Urinary bladder (tissue), 4 donors: Measurements from ENCODE around the gene SLBP. TPM values are rescaled to one million over a fixed set of nuclear protein-coding genes. Genes with fewer than 3 reads are reported as not detected.
"Not testable (repeated sequence)": the region's sequence is repeated elsewhere in the genome, so short reads cannot be mapped to it uniquely, and the experiment has no call there.

Experiments used
- DNase-seq: peaks from one replicate; pipeline ENCODE4 v3.0.0-alpha.2; 2015; ENCODE audit errors: extremely low spot score
- H3K27ac ChIP-seq: one replicate; pipeline ENCODE4 v1.5.1; 2013; ENCODE audit warnings: low read depth, mild to moderate bottlenecking, moderate library complexity
- H3K36me3 ChIP-seq: one replicate; pipeline ENCODE4 v1.6.1; 2013; ENCODE audit warnings: mild to moderate bottlenecking, moderate library complexity; ENCODE audit not compliant: insufficient read depth
- H3K4me1 ChIP-seq: one replicate; pipeline ENCODE4 v1.6.1; 2013; ENCODE audit warnings: mild to moderate bottlenecking, moderate library complexity; ENCODE audit not compliant: insufficient read depth
- H3K4me3 ChIP-seq: one replicate; pipeline ENCODE4 v1.5.1; 2013; ENCODE audit warnings: low read depth, low read length
- WGBS: extraction: QIAGEN DNeasy Blood & Tissue Kit; methylation state at CpG from one replicate; pipeline ENCODE4 v1.1.7; 2013; 5-methylcytosine and 5-hydroxymethylcytosine counted together
- polyA plus RNA-seq: library from polyadenylated mRNA; stranded (reverse); fragments of 200-250 nt; gene quantifications from one replicate; pipeline ENCODE4 v1.2.3, GENCODE V29; 2013
- total RNA-seq: library from RNA; depleted of rRNA; stranded (reverse); fragments of >200 nt; gene quantifications from one replicate; pipeline ENCODE4 v1.2.3, GENCODE V29; 2014
- donor health status: healthy with polysubstance abuse.
- donor health status: healthy.

SLBP gene
- total and polyA plus RNA-seq, 2 donors, result 32.3 to 41.0 TPM

DNA sequence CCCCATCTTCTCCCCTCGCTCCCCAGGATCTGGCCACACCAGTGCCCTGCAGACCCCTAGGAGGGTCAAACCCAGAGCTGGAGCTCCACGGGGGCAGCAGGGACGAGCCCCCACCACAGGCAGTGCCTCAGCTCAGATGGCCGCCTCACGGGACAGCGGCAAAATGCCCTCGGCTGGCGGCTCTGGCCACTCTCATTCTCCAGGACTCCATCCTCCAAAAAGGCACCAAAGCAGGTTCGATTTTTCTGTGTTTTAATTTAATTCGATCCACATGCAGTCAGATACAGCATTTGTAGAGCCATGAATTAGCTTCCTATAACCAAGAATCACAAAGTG is 36.3 kb downstream of the SLBP start:
- H3K36me3 ChIP-seq, result no peaks in the 10 kb centered on the region
- no peak overlapping the region for H3K4me3 ChIP-seq
- DNase-seq, result no peak
- WGBS, result 85% methylated on average over 10 of the region's 10 CpGs
- no peaks in the 10 kb centered on the region for H3K4me1 ChIP-seq
- no peak overlapping the region for H3K27ac ChIP-seq

- Histone ChIP-seq H3K27ac (no peak overlapping the region), H3K4me1 (no peaks in the 10 kb centered on the region), H3K4me3 (no peak overlapping the region), H3K36me3 (no peaks in the 10 kb centered on the region)
- DNase-seq, result no peak
- WGBS, result 73% methylated on average over 19 of the region's 19 CpGs
These were observed 36.9 kb downstream of the SLBP start for GRCh38 chr4:1675136-1675801.

- 66% methylated on average over 9 of the region's 9 CpGs for WGBS
- Histone ChIP-seq H3K36me3 (no peaks in the 10 kb centered on the region), H3K4me1 (no peaks in the 10 kb centered on the region), H3K4me3 (no peak overlapping the region), H3K27ac (no peak overlapping the region)
- no peak for DNase-seq
These were observed 37.4 kb downstream of the SLBP start for GRCh38 chr4:1674682-1675081.

DNA sequence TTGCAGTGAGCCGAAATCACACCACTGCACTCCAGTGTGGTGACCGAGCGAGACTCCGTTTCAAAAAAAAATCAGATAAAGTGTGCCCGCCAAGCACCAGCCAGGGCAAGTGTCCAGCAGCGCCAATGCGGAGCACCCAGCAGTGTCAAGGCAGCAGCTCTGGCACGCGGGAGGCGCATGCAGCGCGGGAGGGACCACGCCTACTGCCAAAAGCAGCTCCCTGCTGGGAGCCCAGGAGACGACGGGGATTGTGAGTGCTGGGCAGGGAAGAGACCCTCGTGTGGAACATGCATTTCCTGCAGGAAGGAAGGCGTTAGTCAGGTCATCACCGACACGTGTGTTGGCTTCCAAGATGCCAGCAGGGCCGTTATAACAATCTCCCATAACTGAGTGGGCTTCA is 38.4 kb downstream of the SLBP start:
- Histone ChIP-seq H3K4me3 (no peak overlapping the region), H3K36me3 (no peaks in the 10 kb centered on the region), H3K4me1 (no peaks in the 10 kb centered on the region), H3K27ac (no peak overlapping the region)
- 85% methylated on average over 20 of the region's 20 CpGs for WGBS
- no peak for DNase-seq

DNA sequence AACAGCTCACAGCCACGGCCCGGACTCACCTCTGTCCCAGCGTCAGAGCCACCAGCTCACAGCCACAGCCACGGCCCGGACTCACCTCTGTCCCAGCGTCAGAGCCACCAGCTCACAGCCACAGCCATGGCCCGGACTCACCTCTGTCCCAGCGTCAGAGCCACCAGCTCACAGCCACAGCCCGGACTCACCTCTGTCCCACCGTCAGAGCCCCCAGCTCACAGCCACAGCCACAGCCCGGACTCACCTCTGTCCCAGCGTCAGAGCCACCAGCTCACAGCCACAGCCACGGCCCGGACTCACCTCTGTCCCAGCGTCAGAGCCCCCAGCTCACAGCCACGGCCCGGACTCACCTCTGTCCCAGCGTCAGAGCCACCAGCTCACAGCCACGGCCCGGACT is 41.1 kb downstream of the SLBP start:
- H3K27ac ChIP-seq, H3K4me3 ChIP-seq, H3K4me1 ChIP-seq, DNase-seq, H3K36me3 ChIP-seq: not testable (repeated sequence)
- WGBS, result 92% methylated on average over 20 of the region's 20 CpGs

DNA sequence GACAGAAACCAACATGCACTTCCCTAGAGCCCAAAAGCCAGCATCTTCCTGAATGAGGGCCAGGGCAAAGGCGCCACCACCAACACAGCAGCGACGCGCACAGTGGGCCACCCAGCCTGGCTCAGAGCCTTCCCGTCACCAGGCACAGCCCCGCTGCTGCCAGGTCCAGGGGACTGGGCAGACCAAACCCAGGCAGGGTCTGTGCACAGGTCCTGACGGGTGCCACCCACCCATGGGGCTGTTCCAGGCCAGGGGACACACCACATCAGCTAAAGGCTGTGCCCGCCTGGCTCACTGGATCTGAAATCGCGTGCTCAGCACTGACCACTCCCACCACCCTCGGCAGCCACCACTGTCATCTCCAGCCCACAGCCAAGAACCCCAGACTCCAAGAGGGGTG is 41.8 kb downstream of the SLBP start:
- Histone ChIP-seq H3K4me3 (no peak overlapping the region), H3K4me1 (no peaks in the 10 kb centered on the region), H3K27ac (no peak overlapping the region), H3K36me3 (no peaks in the 10 kb centered on the region)
- 92% methylated on average over 11 of the region's 11 CpGs for WGBS
- DNase-seq, result no peak

DNA sequence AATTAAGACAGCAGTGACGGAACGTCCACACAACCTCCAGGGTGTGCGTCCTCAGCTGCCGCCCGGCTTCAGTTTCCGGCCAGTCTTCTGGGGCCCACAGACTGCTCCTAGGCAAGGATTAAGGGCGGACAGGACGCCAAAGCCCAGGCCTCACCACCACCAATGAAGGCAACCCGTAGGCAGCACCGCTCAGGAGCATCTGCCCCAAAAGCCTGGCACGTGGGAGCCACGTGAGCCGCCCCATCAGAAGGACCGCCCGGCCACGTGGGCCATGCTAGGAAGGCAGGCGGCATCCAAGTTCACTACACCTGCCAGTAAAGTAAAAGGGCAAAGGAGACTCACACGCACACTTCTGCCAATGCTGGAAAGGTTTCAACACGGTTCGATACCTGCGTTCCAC is 42.3 kb downstream of the SLBP start:
- DNase-seq, result no peak
- Histone ChIP-seq H3K4me1 (no peaks in the 10 kb centered on the region), H3K27ac (no peak overlapping the region), H3K36me3 (no peaks in the 10 kb centered on the region), H3K4me3 (no peak overlapping the region)
- 93% methylated on average over 21 of the region's 21 CpGs for WGBS

DNA sequence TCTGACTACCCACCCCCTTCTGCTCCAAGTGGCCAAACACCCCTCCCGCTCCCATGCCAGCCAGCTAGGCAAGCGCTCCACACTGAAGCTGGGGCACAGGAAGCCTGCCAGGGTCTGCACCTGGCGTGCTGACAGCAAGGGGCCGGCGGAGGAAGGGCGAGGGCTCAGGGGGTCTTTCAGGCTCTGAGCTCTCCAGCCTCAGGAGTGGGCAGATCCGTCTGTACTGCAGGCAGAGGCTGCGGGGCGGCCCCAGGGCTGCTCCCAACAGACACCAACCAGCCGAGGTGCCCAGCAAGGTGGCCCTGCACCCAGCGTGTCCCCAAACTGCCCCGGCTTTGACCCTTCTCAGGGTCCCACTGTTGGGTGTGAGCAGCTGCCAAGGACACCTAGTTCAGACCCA is 42.8 kb downstream of the SLBP start:
- H3K36me3 ChIP-seq, result no peaks in the 10 kb centered on the region
- no peak overlapping the region for H3K27ac ChIP-seq
- 91% methylated on average over 12 of the region's 12 CpGs for WGBS
- H3K4me1 ChIP-seq, result no peaks in the 10 kb centered on the region
- no peak overlapping the region for H3K4me3 ChIP-seq
- no peak for DNase-seq

DNA sequence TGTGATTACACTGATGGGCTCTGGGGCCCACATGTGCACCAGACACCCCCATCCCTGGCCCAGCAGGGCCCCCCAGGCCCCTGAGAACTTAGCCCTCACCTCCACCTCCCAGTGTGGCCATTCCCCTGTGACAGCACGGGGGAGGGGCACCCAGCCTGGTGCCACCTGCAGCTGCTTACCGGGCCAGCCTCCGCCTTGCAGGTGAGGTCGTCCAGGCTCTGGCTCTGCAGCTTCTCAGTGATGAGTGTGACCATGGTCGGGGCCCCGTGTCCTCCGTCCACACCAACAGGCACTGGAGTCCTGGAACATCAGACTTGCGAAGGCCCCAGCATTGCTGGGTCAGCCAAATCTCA is 43.7 kb downstream of the SLBP start:
- 88% methylated on average over 8 of the region's 8 CpGs for WGBS
- no peak for DNase-seq
- no peaks in the 10 kb centered on the region for H3K4me1 ChIP-seq
- H3K27ac ChIP-seq, result no peak overlapping the region
- no peak overlapping the region for H3K4me3 ChIP-seq
- no peaks in the 10 kb centered on the region for H3K36me3 ChIP-seq

DNA sequence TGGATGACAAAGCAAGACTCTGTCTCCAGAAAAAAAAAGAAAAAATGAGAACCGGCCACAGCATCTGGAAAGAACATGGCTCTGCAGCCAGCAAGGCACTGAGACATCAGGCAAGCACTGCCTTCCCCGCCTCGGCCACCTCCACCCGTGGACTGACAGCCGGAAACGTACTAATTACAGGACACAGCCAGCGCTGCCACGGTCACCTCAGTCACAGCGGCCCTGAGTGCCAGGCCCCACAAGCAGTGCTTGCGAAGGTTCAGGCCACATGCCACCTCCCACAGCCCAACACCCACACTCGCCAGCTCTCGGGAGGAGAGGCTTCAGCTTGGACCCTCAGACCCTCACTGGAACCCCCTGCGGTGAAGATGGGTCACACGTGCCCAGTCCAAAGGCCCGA is 44.8 kb downstream of the SLBP start:
- no peaks in the 10 kb centered on the region for H3K36me3 ChIP-seq
- no peaks in the 10 kb centered on the region for H3K4me1 ChIP-seq
- WGBS, result 93% methylated on average over 15 of the region's 15 CpGs
- DNase-seq, result no peak
- no peak overlapping the region for H3K27ac ChIP-seq
- no peak overlapping the region for H3K4me3 ChIP-seq

GRCh38 chr4:1666391-1666790 is 45.7 kb downstream of the SLBP start:
- WGBS, result 76% methylated on average over 12 of the region's 12 CpGs
- DNase-seq, result no peak
- H3K4me1 ChIP-seq, result no peaks in the 10 kb centered on the region
- H3K27ac ChIP-seq, result no peak overlapping the region
- no peak overlapping the region for H3K4me3 ChIP-seq
- no peaks in the 10 kb centered on the region for H3K36me3 ChIP-seq

- Histone ChIP-seq H3K4me3 (no peak overlapping the region), H3K4me1 (no peaks in the 10 kb centered on the region), H3K27ac (no peak overlapping the region), H3K36me3 (no peaks in the 10 kb centered on the region)
- DNase-seq, result no peak
- WGBS, result 71% methylated on average over 8 of the region's 8 CpGs
These were observed 48.0 kb downstream of the SLBP start for GRCh38 chr4:1664141-1664540.

GRCh38 chr4:1663549-1663948 is 48.6 kb downstream of the SLBP start:
- 95% methylated on average over 5 of the region's 5 CpGs for WGBS
- H3K36me3 ChIP-seq, result no peaks in the 10 kb centered on the region
- DNase-seq, result no peak

GRCh38 chr4:1661695-1662094 is 50.4 kb downstream of the SLBP start:
- 88% methylated on average over 14 of the region's 14 CpGs for WGBS
- H3K36me3 ChIP-seq, result no peaks in the 10 kb centered on the region
- no peak overlapping the region for H3K4me3 ChIP-seq
- no peak for DNase-seq
- no peak overlapping the region for H3K27ac ChIP-seq
- no peaks in the 10 kb centered on the region for H3K4me1 ChIP-seq

More at GRCh38 chr4:1663549-1663948, 48.6 kb downstream of the SLBP start:
- Histone ChIP-seq H3K27ac (no peak overlapping the region), H3K4me1 (no peaks in the 10 kb centered on the region), H3K4me3 (no peak overlapping the region)
